Endothelial cell of umbilical vein (primary cell): ENCODE data around the gene ACER3. TPM values are rescaled to one million over a fixed set of nuclear protein-coding genes. Genes with fewer than 3 reads are reported as not detected.

Experiments used
- BruUV-seq: library from RNA; stranded (reverse); fragments of 400-500 nt; replicated peaks from 2 replicates; lab custom pipeline; 2021; lab: Mats Ljungman, UMichigan
- CTCF ChIA-PET: fragments of 300-600, 350-600 bp; sonication (Branson Sonifier 250); formaldehyde crosslinking; loops from one replicate; lab custom pipeline; 2021; ENCODE audit warnings: antibody characterized with exemption, inconsistent platforms; lab: Charles Lee
- POLR2A ChIA-PET: fragments of 300-600, 350-600 bp; sonication (Branson Sonifier 250); formaldehyde crosslinking; loops from one replicate; lab custom pipeline; 2021; ENCODE audit warnings: antibody characterized with exemption, inconsistent platforms; lab: Charles Lee
- DNase-seq: peaks from one replicate; pipeline ENCODE4 v3.0.0-alpha.2; 2011; ENCODE audit warnings: low read depth, low spot score
- FAIRE-seq: peaks from 2 replicates; lab custom pipeline; 2011; peaks lifted over from hg19 to GRCh38; lab: Jason Lieb, UNC
- H2AFZ ChIP-seq: 2 replicates; pipeline ENCODE4 v1.6.0; 2012; ENCODE audit warnings: low read depth, low read length, control low read depth, inconsistent platforms
- H3K27ac ChIP-seq: 2 replicates; pipeline ENCODE4 v1.5.1; 2011; ENCODE audit warnings: low read depth, mild to moderate bottlenecking, control low read depth, low read length, moderate library complexity; ENCODE audit not compliant: insufficient read depth
- H3K27me3 ChIP-seq, 2 experiments: 2 replicates each; pipeline versions ENCODE4 v1.6.0 to v1.6.1; 2011; ENCODE audit warnings: low read length in 2 of 2, mixed read lengths in 1 of 2; ENCODE audit not compliant: control insufficient read depth in 2 of 2, insufficient read depth in 2 of 2
- H3K36me3 ChIP-seq, 2 experiments: 2 replicates in 1 of 2; 3 replicates in 1 of 2; pipeline ENCODE4 v1.5.1; 2011; ENCODE audit warnings: low read length in 2 of 2, mild to moderate bottlenecking in 1 of 2, moderate library complexity in 1 of 2; ENCODE audit not compliant: control insufficient read depth in 2 of 2, insufficient read depth in 2 of 2; ENCODE audit errors: extremely low read depth in 1 of 2
- H3K4me1 ChIP-seq: 3 replicates; pipeline ENCODE4 v1.5.1; 2011; ENCODE audit warnings: mild to moderate bottlenecking, low read length; ENCODE audit not compliant: control insufficient read depth, insufficient read depth; ENCODE audit errors: extremely low read depth
- H3K4me2 ChIP-seq: 2 replicates; pipeline ENCODE4 v1.6.1; 2011; ENCODE audit warnings: low read length, control low read depth, mixed read lengths; ENCODE audit not compliant: insufficient read depth
- H3K4me3 ChIP-seq, 3 experiments: fragments of 200-600 bp in 1 of 3; sonication (generic), shearing (Covaris generic) in 1 of 3; replicated peaks in 1 of 3; 2 replicates each; pipeline ENCODE4 v1.5.1; 2011 to 2016; ENCODE audit warnings: control low read depth in 3 of 3, low read length in 3 of 3, mild to moderate bottlenecking in 2 of 3, inconsistent platforms in 1 of 3, low read depth in 1 of 3, moderate library complexity in 1 of 3; ENCODE audit not compliant: insufficient read depth in 1 of 3
- H3K79me2 ChIP-seq: 2 replicates; pipeline ENCODE4 v1.6.0; 2012; ENCODE audit warnings: low read length, inconsistent platforms; ENCODE audit not compliant: control insufficient read depth, insufficient read depth
- H3K9ac ChIP-seq: replicated peaks from 2 replicates; pipeline ENCODE3; 2011; ENCODE audit warnings: low read length, control low read depth; ENCODE audit not compliant: insufficient read depth; ENCODE audit errors: extremely low read depth
- H3K9me1 ChIP-seq: replicated peaks from 3 replicates; pipeline ENCODE4 v1.6.0; 2011; ENCODE audit warnings: mild to moderate bottlenecking, low read length; ENCODE audit not compliant: control insufficient read depth, insufficient read depth; ENCODE audit errors: extremely low read depth
- H3K9me3 ChIP-seq: replicated peaks from 2 replicates; pipeline ENCODE4 v1.5.1; 2012; ENCODE audit warnings: low read length, inconsistent platforms; ENCODE audit not compliant: control insufficient read depth, insufficient read depth
- H4K20me1 ChIP-seq: replicated peaks from 2 replicates; pipeline ENCODE3; 2011; ENCODE audit warnings: mild to moderate bottlenecking, low read length; ENCODE audit not compliant: control insufficient read depth, insufficient read depth; ENCODE audit errors: extremely low read depth
- EZH2 ChIP-seq: IDR thresholded peaks from 2 replicates; pipeline ENCODE4 v1.6.1; 2012; ENCODE audit warnings: borderline replicate concordance, low read depth, mild to moderate bottlenecking, moderate library complexity, low read length, inconsistent platforms; ENCODE audit not compliant: severe bottlenecking
- FOS ChIP-seq: IDR thresholded peaks from 2 replicates; pipeline ENCODE4 v1.6.1; 2011; ENCODE audit warnings: mild to moderate bottlenecking, low read length, moderate library complexity, borderline replicate concordance; ENCODE audit not compliant: insufficient read depth
- GATA2 ChIP-seq: IDR thresholded peaks from 2 replicates; pipeline ENCODE4 v1.7.0; 2011; ENCODE audit warnings: low read depth, mild to moderate bottlenecking, moderate library complexity, mixed read lengths, low read length; ENCODE audit not compliant: insufficient read length, insufficient read depth
- JUN ChIP-seq: IDR thresholded peaks from 2 replicates; pipeline ENCODE4 v1.6.1; 2011; ENCODE audit warnings: borderline replicate concordance, low read depth; ENCODE audit not compliant: insufficient read length, insufficient read depth
- MYC ChIP-seq: IDR thresholded peaks from one replicate; pipeline ENCODE4 v1.6.1; 2011; ENCODE audit warnings: mild to moderate bottlenecking, low read depth, low read length
- POLR2A ChIP-seq: IDR thresholded peaks from 2 replicates; pipeline ENCODE4 v1.6.1; 2012; ENCODE audit warnings: low read depth, mild to moderate bottlenecking, control low read depth, low read length
- POLR2AphosphoS5 ChIP-seq: IDR thresholded peaks from 2 replicates; pipeline ENCODE4 v1.6.1; 2012; ENCODE audit warnings: low read depth, mild to moderate bottlenecking, control low read depth, low read length, moderate library complexity; ENCODE audit not compliant: insufficient read depth
- dilution Hi-C: fragments of 300-500 bp; cut with MboI; formaldehyde crosslinking; loops from one replicate; pipeline ENCODE4 v1.15.0; 2019; ENCODE audit warnings: low sequenced_read_pairs; ENCODE audit not compliant: extremely low pct_ligation_motif_present
- intact Hi-C: fragments of 100-400 bp; cut with micrococcal nuclease; formaldehyde crosslinking; loops from one replicate; pipeline ENCODE4 v1.10.0; 2022
- polyA plus RNA-seq, 4 experiments: library from polyadenylated mRNA; depleted of rRNA in 3 of 4; stranded (reverse) in 3 of 4; unstranded in 1 of 4; fragments of >200 nt; gene quantifications; 2 replicates each; pipeline versions ENCODE4 v1.2.1 to v1.2.3, GENCODE V29; 2011 to 2012; ENCODE audit warnings: missing spikeins in 1 of 4
- total RNA-seq: library from RNA; stranded (reverse); gene quantifications from 2 replicates; pipeline ENCODE4 v1.2.3, GENCODE V29; 2021
- TF ChIP-seq, protein P1 (sequence below): IDR thresholded peaks from 2 replicates; pipeline ENCODE4 v1.6.1; 2011; ENCODE audit not compliant: insufficient read depth, insufficient read length
- TF ChIP-seq, protein P2 (sequence below), 2 donors: IDR thresholded peaks; 1 replicate in 1 of 2; 2 replicates in 1 of 2; pipeline ENCODE4 v1.5.1; 2011; ENCODE audit warnings: low read length in 2 of 2, mild to moderate bottlenecking in 2 of 2, moderate library complexity in 2 of 2, control low read depth in 1 of 2, inconsistent platforms in 1 of 2, low read depth in 1 of 2; ENCODE audit not compliant: insufficient read depth in 1 of 2; ENCODE audit errors: extremely low read depth in 1 of 2

ACER3 gene
- total and polyA plus RNA-seq, 2 donors (not counting 3 experiments of a cell fraction or from before 2014, with no cell fraction given) = 9.9 to 31.6 TPM

DNA sequence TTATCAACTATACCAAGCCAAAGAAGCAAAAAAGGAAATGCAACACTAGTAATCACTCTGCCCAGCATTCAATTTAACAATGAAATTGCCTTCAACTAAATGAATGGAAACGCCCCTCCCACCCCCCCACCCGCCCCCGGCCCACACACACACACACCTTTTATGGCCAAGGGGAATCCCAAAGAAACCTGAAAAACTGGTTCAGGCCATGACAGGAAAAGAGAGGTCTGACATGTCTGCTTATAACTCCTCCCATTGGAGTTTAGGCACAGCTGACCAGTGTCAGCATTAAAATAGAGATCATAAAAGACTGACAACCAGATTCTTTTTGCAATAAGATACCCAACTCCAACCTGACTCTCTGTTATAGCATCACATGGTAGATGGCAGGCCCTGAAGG is 42.6 kb downstream of the ACER3 start:
- no peak for FAIRE-seq
- H3K36me3 ChIP-seq = no peaks in the 10 kb centered on the region
- no TSS peak for BruUV-seq
- CTCF ChIA-PET = interaction anchor here (8.1 kb wide), 1 partner anchor 16 kb away, joined by 76 read pairs; no protein-coding TSS in a partner anchor
- dilution Hi-C loops (loop anchor here (25.0 kb wide), 1 partner anchor 91 kb away; no protein-coding TSS in a partner anchor), intact Hi-C loops (no loop called here)
- H3K4me2 ChIP-seq = no peak overlapping the region
- TF ChIP-seq EZH2 (no peak), POLR2A (no peak), GATA2 (no peak), JUN (no peak), MYC (no peak), FOS (no peak), POLR2AphosphoS5 (no peak)
- TF ChIP-seq, protein P1, sequence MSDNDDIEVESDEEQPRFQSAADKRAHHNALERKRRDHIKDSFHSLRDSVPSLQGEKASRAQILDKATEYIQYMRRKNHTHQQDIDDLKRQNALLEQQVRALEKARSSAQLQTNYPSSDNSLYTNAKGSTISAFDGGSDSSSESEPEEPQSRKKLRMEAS = no peak
- TF ChIP-seq, protein P2, sequence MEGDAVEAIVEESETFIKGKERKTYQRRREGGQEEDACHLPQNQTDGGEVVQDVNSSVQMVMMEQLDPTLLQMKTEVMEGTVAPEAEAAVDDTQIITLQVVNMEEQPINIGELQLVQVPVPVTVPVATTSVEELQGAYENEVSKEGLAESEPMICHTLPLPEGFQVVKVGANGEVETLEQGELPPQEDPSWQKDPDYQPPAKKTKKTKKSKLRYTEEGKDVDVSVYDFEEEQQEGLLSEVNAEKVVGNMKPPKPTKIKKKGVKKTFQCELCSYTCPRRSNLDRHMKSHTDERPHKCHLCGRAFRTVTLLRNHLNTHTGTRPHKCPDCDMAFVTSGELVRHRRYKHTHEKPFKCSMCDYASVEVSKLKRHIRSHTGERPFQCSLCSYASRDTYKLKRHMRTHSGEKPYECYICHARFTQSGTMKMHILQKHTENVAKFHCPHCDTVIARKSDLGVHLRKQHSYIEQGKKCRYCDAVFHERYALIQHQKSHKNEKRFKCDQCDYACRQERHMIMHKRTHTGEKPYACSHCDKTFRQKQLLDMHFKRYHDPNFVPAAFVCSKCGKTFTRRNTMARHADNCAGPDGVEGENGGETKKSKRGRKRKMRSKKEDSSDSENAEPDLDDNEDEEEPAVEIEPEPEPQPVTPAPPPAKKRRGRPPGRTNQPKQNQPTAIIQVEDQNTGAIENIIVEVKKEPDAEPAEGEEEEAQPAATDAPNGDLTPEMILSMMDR (IDR thresholded peaks at IDR 0.05; ENCODE audit: extremely low read depth in 1 of 2, insufficient read depth in 1 of 2, low read depth in 1 of 2, low read length in 2 of 2) = no peak
- no peaks in the 10 kb centered on the region for H3K9me1 ChIP-seq
- H3K9me3 ChIP-seq = no peaks in the 10 kb centered on the region
- no peaks in the 10 kb centered on the region for H3K4me1 ChIP-seq
- no peak overlapping the region for H3K27ac ChIP-seq
- no peaks in the 10 kb centered on the region for H3K27me3 ChIP-seq
- no peak overlapping the region for H3K4me3 ChIP-seq
- peaks cover 2% of the 10 kb centered on the region for H3K79me2 ChIP-seq
- DNase-seq = no peak
- H4K20me1 ChIP-seq = peaks cover 2% of the 10 kb centered on the region
- POLR2A ChIA-PET = no interaction called here
- H3K9ac ChIP-seq = no peak overlapping the region
- H2AFZ ChIP-seq = no peak overlapping the region
